Muscle layer of colon (tissue), 2 donors: Measurements from ENCODE around the gene PCOLCE2.
"Not testable (repeated sequence)": the region's sequence is repeated elsewhere in the genome, so short reads cannot be mapped to it uniquely, and the experiment has no call there.

ENCODE experiments used
- H3K27ac ChIP-seq: one replicate; pipeline ENCODE4 v1.7.0; 2013; ENCODE audit warnings: low read depth, mild to moderate bottlenecking, low read length, moderate library complexity
- H3K27me3 ChIP-seq, 2 donors: one replicate each; pipeline ENCODE4 v1.7.0; 2013; ENCODE audit warnings: low read length in 2 of 2, mild to moderate bottlenecking in 2 of 2; ENCODE audit not compliant: insufficient read depth in 2 of 2, control insufficient read depth in 1 of 2
- H3K36me3 ChIP-seq: one replicate; pipeline ENCODE4 v1.7.0; 2013; ENCODE audit warnings: mild to moderate bottlenecking, low read length; ENCODE audit not compliant: insufficient read depth
- H3K4me1 ChIP-seq: one replicate; pipeline ENCODE4 v1.7.0; 2013; ENCODE audit warnings: mild to moderate bottlenecking, low read length; ENCODE audit not compliant: insufficient read depth
- H3K4me3 ChIP-seq, 2 donors: one replicate each; pipeline ENCODE4 v1.7.0; 2013; ENCODE audit warnings: low read length in 2 of 2, low read depth in 1 of 2, mild to moderate bottlenecking in 1 of 2, moderate library complexity in 1 of 2
- H3K9ac ChIP-seq: one replicate; pipeline ENCODE4 v1.7.0; 2013; ENCODE audit warnings: low read length
- H3K9me3 ChIP-seq: one replicate; pipeline ENCODE4 v1.7.0; 2013; ENCODE audit warnings: mild to moderate bottlenecking, low read length
- donor health status: abdominal sarcoma.
- donor health status: Adenocarcinoma of cecum.

The PCOLCE2 gene

GRCh38 chr3:142881445-142882224 lies 7.2 kb downstream of the PCOLCE2 start:
- Histone ChIP-seq H3K27me3 (no peaks in the 10 kb centered on the region), H3K4me1 (no peaks in the 10 kb centered on the region)

GRCh38 chr3:142878649-142879300 lies 10.1 kb downstream of the PCOLCE2 start:
- Histone ChIP-seq H3K4me3 (no peak overlapping the region), H3K27ac (no peak overlapping the region), H3K9ac (no peak overlapping the region), H3K4me1 (no peaks in the 10 kb centered on the region), H3K36me3 (no peaks in the 10 kb centered on the region), H3K9me3 (no peaks in the 10 kb centered on the region), H3K27me3 (no peaks in the 10 kb centered on the region)

More at GRCh38 chr3:142881445-142882224, 7.2 kb downstream of the PCOLCE2 start:
- no peak overlapping the region for H3K4me3 ChIP-seq
- no peak overlapping the region for H3K9ac ChIP-seq
- H3K36me3 ChIP-seq, result no peaks in the 10 kb centered on the region
- no peaks in the 10 kb centered on the region for H3K9me3 ChIP-seq
- H3K27ac ChIP-seq, result no peak overlapping the region

- H3K9me3 ChIP-seq, result no peaks in the 10 kb centered on the region
- no peak overlapping the region for H3K9ac ChIP-seq
- H3K27me3 ChIP-seq, result no peaks in the 10 kb centered on the region
- H3K4me1 ChIP-seq, result no peaks in the 10 kb centered on the region
- H3K36me3 ChIP-seq, result no peaks in the 10 kb centered on the region
- no peak overlapping the region for H3K27ac ChIP-seq
- no peak overlapping the region for H3K4me3 ChIP-seq
Observed at GRCh38 chr3:142876417-142876816, 12.5 kb downstream of the PCOLCE2 start.

GRCh38 chr3:142875583-142876207 lies 13.2 kb downstream of the PCOLCE2 start:
- Histone ChIP-seq H3K27me3 (no peaks in the 10 kb centered on the region), H3K27ac (no peak overlapping the region), H3K4me3 (no peak overlapping the region), H3K36me3 (no peaks in the 10 kb centered on the region), H3K4me1 (no peaks in the 10 kb centered on the region), H3K9me3 (no peaks in the 10 kb centered on the region), H3K9ac (no peak overlapping the region)

GRCh38 chr3:142875099-142875498 lies 13.8 kb downstream of the PCOLCE2 start:
- H3K36me3 ChIP-seq, result no peaks in the 10 kb centered on the region
- no peak overlapping the region for H3K4me3 ChIP-seq
- no peak overlapping the region for H3K27ac ChIP-seq
- H3K9ac ChIP-seq, result no peak overlapping the region
- no peaks in the 10 kb centered on the region for H3K9me3 ChIP-seq
- no peaks in the 10 kb centered on the region for H3K27me3 ChIP-seq
- no peaks in the 10 kb centered on the region for H3K4me1 ChIP-seq

GRCh38 chr3:142868382-142868781 lies 20.5 kb downstream of the PCOLCE2 start:
- H3K27ac ChIP-seq, H3K36me3 ChIP-seq, H3K9me3 ChIP-seq, H3K4me3 ChIP-seq, H3K4me1 ChIP-seq, H3K9ac ChIP-seq, H3K27me3 ChIP-seq: not testable (repeated sequence)

GRCh38 chr3:142866841-142867631 lies 21.8 kb downstream of the PCOLCE2 start:
- H3K27me3 ChIP-seq, result no peaks in the 10 kb centered on the region
- no peaks in the 10 kb centered on the region for H3K4me1 ChIP-seq
- no peak overlapping the region for H3K9ac ChIP-seq
- no peaks in the 10 kb centered on the region for H3K36me3 ChIP-seq
- no peaks in the 10 kb centered on the region for H3K9me3 ChIP-seq
- no peak overlapping the region for H3K27ac ChIP-seq
- H3K4me3 ChIP-seq, result no peak overlapping the region

- H3K36me3 ChIP-seq, result no peaks in the 10 kb centered on the region
- H3K4me3 ChIP-seq, result no peak overlapping the region
- H3K9me3 ChIP-seq, result no peaks in the 10 kb centered on the region
- H3K9ac ChIP-seq, result no peak overlapping the region
- no peaks in the 10 kb centered on the region for H3K4me1 ChIP-seq
- H3K27me3 ChIP-seq, result no peaks in the 10 kb centered on the region
- H3K27ac ChIP-seq, result no peak overlapping the region
Observed at GRCh38 chr3:142863930-142864920, 24.7 kb downstream of the PCOLCE2 start.

- H3K9me3 ChIP-seq, result no peaks in the 10 kb centered on the region
- no peaks in the 10 kb centered on the region for H3K27me3 ChIP-seq
- no peak overlapping the region for H3K9ac ChIP-seq
- H3K27ac ChIP-seq, result no peak overlapping the region
- no peaks in the 10 kb centered on the region for H3K36me3 ChIP-seq
- H3K4me1 ChIP-seq, result no peaks in the 10 kb centered on the region
- no peak overlapping the region for H3K4me3 ChIP-seq
Observed at GRCh38 chr3:142863010-142863817, 25.7 kb downstream of the PCOLCE2 start.

GRCh38 chr3:142861926-142862325 lies 27.0 kb downstream of the PCOLCE2 start:
- H3K9me3 ChIP-seq, result no peaks in the 10 kb centered on the region
- no peak overlapping the region for H3K4me3 ChIP-seq
- H3K4me1 ChIP-seq, result no peaks in the 10 kb centered on the region
- no peaks in the 10 kb centered on the region for H3K36me3 ChIP-seq
- H3K27ac ChIP-seq, result no peak overlapping the region
- H3K9ac ChIP-seq, result no peak overlapping the region
- H3K27me3 ChIP-seq, result no peaks in the 10 kb centered on the region
